HG03575 (cell line): Measurements from ENCODE around the gene TMEM260.
"Not testable (repeated sequence)": the region's sequence is repeated elsewhere in the genome, so short reads cannot be mapped to it uniquely, and the experiment has no call there.

Experiments used
- ATAC-seq: cut with Tn5 transposase; IDR thresholded peaks from one replicate; pipeline ENCODE4 v1.9.1; 2021; ENCODE audit not compliant: unreplicated experiment, insufficient number of reproducible peaks, low FRiP score; ENCODE audit errors: extremely low read depth

Gene TMEM260

DNA sequence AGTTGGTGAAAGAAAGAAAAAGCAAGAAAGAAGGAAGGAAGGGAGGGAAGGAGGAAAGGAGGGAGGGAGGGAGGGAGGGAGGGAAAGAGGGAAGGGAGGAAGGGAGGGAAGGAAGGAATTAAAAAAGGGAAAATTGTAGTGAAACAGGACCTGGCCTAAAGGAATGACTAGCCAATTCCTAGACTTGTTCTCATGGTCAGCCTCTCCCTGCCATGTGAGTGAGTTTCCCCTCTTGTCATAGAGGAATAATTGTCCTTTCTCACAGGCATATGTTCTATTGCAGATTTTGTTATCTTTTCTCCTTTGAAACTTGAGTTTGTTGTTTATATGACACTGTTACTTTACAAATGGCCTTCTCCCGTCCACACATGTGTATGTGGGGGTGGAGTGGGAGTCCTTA, 81.9 kb downstream of the TMEM260 start:
- no peak for ATAC-seq

DNA sequence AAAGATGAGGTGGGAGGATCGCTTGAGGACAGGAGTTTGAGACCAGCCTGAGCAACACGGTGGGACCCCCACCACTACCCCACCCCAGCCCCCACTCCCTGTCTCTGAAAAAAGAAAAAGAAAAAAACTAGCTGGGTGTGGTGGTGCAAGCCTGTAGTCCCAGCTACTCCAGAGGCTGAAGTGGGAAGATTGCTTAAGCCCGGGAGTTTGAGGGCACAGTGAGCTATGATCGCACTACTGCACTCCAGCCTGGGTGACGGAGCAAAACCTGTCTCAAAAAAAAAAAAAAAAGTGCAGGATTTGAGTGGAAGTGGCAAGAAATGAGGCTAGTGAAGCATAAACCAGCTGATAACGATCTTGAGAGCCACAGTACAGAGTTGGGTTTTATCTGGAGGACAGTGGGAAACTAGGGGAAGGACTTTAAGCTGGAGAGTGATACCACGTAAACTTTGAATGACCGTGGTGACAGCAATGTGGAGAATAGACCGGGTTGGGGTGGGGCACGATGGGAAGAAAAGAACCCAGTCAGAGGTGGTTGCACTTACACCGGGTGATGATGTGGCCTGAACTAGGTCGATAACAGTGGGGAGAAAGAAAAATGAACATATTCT, 85.3 kb downstream of the TMEM260 start:
- no peak for ATAC-seq

DNA sequence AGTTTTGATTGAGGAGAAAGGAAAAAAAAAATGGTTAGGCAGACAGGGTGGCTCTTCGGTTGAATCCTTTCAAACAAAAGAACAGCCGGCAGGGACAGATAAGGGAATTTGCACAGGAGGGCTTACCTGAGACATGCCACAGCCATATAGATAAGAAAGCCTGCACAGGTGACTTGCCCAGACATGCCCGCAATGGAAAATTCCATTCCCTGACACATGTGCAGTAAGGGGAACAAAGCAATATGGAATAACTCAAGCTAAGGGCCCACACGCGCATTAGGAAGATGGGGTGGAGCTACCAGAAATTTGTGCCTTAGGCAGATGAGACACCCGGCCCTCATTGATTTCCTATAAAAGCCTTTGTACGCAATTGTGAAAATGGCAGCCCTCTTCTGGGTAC, 86.7 kb downstream of the TMEM260 start:
- ATAC-seq: no peak

DNA sequence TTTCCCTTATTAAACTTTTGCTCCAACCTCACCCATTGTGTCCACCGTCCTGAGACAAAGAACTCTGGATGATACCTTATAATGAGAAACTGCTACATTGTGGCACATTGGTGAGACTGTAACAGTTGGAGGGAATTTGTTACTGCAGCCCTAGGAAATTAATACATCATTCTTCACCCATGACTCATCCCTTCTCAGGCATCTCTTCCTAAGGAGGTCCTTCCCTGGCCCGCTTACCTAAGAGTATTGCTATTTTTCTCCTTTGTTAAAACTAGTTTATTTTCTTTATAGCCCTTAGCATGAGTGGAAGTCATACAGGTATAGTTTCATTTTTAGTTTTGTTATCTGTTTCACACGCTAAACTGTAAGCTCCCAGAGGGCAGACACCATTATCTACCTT, 87.1 kb downstream of the TMEM260 start:
- no peak for ATAC-seq

DNA sequence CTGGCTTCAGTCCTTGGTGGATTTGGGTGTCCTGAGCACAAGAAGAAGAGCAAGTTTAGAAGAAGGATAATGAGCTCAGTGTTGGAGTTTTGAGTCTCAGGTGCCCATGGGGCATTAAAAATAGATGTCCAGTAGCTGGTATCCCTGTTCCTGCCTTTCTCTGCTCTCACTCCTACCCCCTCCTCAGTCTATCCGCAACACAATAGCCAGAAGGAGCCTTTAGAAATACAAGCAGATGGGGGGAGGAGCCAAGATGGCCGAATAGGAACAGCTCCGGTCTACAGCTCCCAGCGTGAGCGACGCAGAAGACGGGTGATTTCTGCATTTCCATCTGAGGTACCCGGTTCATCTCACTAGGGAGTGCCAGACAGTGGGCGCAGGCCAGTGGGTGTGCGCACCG, 87.7 kb downstream of the TMEM260 start:
- not testable (repeated sequence) for ATAC-seq

DNA sequence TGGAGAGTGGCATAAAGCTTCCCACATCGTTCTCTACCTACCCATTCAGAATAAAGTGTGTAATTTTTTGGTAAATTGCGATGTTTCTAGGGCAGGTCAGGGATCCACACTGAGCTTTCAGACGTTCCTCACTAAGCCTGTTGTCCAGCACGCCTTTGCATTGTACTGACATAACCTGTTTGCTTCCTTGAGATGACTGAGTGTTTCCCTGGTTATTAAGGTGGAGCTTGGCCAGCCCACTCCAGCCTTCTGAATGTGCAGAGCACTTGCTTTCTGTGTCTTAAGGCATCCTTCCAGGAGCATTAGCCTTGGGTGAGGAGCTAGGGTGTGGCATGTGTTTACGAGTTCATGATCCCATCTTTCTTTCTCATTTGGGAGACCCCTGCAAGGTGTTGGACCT, 96.4 kb downstream of the TMEM260 start:
- no peak for ATAC-seq

DNA sequence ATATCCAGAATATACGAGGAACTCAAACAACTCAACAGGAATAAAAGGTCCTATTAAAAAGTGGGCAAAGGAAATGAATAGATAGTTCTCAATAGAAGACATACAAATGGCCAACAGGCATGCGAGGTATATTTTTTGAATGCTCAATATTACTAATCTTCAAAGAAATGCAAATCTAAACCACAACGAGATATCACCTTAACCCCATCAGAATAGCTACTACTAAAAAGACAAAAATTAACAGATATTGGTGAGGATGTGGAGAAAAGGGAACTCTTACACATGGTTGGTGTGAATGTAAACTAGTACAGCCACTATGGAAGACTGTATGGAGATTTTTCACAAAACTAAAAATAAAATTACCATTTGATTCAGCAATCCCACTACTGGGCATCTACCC, 99.2 kb downstream of the TMEM260 start:
- no peak for ATAC-seq

DNA sequence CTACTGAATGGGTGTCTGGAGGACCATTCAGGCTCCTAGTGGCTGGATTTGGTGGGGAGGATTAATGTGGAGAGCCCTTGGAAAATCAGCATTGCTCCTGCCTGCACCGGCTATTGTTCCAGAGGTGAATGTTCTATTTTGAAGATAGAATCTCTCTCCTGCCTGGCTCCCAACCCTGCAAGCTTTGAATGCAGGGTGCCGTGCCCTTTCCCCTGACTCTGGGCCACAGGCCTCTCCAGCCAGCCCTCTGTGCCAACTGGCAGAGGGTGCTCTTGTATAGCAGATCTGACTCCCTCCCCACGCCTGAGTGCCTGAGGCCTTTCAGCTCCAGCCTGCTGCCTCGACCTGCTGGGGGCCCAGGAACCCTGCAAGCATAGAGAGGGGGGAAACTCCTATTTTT, 106.8 kb downstream of the TMEM260 start:
- no peak for ATAC-seq

DNA sequence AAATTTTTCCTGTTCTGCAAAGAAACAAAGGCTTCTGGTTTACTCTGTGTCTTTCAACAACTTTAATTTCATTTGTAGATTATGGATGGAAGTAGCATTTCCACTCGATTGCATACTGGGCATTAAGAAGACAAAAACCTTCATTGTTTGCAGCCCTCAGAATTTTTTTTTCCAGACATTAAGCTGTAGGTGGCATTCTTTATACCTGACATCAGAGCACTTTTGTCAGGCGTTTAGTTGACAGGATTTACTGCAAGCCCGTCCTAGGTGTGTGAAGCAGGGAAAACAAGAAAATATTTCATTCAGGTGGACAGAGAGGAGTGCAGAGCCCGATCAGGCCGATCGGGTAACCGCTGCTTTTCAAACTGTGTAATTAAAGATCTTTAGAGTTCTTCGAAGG, 107.5 kb downstream of the TMEM260 start:
- no peak for ATAC-seq

DNA sequence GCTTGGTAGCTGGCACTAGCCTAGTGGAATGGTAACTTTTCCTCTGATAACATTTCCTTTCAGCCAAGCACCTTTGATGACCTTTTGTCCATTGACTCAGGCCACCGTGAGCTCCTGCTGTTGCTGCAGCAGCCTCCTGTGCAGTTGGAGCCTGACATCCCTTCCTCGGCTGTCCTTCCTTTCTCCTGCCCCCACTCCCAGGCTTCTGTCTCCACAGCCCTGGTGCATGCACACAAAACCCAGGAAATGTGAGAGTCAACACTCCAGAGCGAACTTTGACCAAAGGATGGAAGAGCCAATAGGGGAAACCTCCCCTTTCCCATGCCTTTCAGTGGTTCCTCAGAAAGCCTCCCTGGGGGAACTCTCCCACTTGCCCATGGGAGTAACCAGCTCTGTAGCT, 115.0 kb downstream of the TMEM260 start:
- no peak for ATAC-seq

DNA sequence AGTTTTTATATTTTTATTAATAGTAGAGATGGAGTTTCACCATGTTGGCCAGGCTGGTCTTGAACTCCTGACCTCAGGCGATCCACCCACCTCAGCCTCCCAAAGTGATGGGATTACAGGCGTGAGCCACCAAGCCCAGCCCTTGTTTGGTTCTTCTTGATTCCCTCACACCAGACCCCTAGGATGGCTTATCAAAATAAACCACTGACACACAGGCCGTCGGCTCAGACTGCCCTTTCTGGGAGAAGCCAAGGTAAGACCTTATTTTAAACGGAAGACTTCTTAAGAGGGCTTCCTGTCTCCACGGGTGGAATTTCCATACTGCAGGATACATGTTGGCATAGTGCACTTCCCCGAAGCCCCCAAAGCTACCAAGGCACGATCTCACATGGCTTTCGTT, 115.6 kb downstream of the TMEM260 start:
- ATAC-seq: not testable (repeated sequence)
